Thyroid gland (tissue), 4 donors: Measurements from ENCODE around the gene ADSS1. TPM values are rescaled to one million over a fixed set of nuclear protein-coding genes. Genes with fewer than 3 reads are reported as not detected.
A peak's percentile ranks its signal among the peaks of the same experiment; 100 is the strongest.

Source experiments
- DNase-seq, 2 donors: peaks; one replicate each; pipeline ENCODE4 v3.0.0-alpha.2; 2019
- H3K27ac ChIP-seq, 3 donors: fragments of 200-600 bp; sonication (generic); 1 replicate in 2 of 3; 2 replicates in 1 of 3; pipeline ENCODE4 v1.5.1; 2016 to 2019; ENCODE audit warnings: mild to moderate bottlenecking in 1 of 3, moderate library complexity in 1 of 3
- H3K27me3 ChIP-seq: fragments of 200-600 bp; sonication (generic); one replicate; pipeline ENCODE4 v1.5.1; 2019
- H3K36me3 ChIP-seq, 2 donors: fragments of 200-600 bp; sonication (generic); one replicate each; pipeline ENCODE4 v1.5.1; 2016 to 2019
- H3K4me1 ChIP-seq, 2 donors: fragments of 200-600 bp; sonication (generic); one replicate each; pipeline ENCODE4 v1.5.1; 2017 to 2019
- H3K4me3 ChIP-seq, 3 donors: fragments of 200-600 bp; sonication (generic); replicated peaks in 1 of 3; 1 replicate in 2 of 3; 2 replicates in 1 of 3; pipeline ENCODE4 v1.5.1; 2016; ENCODE audit warnings: mild to moderate bottlenecking in 1 of 3
- H3K9me3 ChIP-seq: fragments of 200-600 bp; sonication (generic); one replicate; pipeline ENCODE4 v1.5.1; 2017
- CTCF ChIP-seq, 6 experiments: fragments of 200-600 bp in 3 of 6; fragments of 450-650 bp in 3 of 6; sonication (generic) in 3 of 6; IDR thresholded peaks; one replicate each; pipeline ENCODE4 v1.5.1; 2016 to 2019; ENCODE audit warnings: antibody characterized with exemption in 6 of 6, mild to moderate bottlenecking in 2 of 6, inconsistent platforms in 1 of 6, moderate library complexity in 1 of 6
- POLR2A ChIP-seq, 2 donors: fragments of 450-650 bp; IDR thresholded peaks; one replicate each; pipeline ENCODE4 v1.6.1; 2017; ENCODE audit warnings: antibody characterized with exemption in 2 of 2, mild to moderate bottlenecking in 2 of 2, moderate library complexity in 1 of 2
- WGBS, 2 donors: methylation state at CpG; one replicate each; pipeline ENCODE4 v1.1.5; 2017; 5-methylcytosine and 5-hydroxymethylcytosine counted together
- intact Hi-C: fragments of 100-400 bp; cut with DNase I; formaldehyde crosslinking; loops from one replicate; pipeline ENCODE4 v1.15.1; 2023
- total RNA-seq, 4 donors: library from RNA; depleted of rRNA; stranded (reverse); fragments of >200 nt; gene quantifications; one replicate each; pipeline ENCODE4 v1.2.3, GENCODE V29; 2016

ADSS1 gene
- total RNA-seq, 4 donors from 2014 or later, result 13.6 to 26.2 (median 18.9) TPM

GRCh38 chr14:104677512-104678332 is 46.3 kb upstream of the ADSS1 start:
- intact Hi-C loops, result no loop called here
- WGBS, 2 donors, result 0 to 1% methylated on average over 29 to 42 of the region's 43 CpGs

GRCh38 chr14:104678346-104678745 is 45.7 kb upstream of the ADSS1 start:
- no peaks in the 10 kb centered on the region for H3K27me3 ChIP-seq
- TF ChIP-seq CTCF (IDR thresholded peaks at IDR 0.05), result no peak
- WGBS, 2 donors, result 25 to 60% methylated on average over 1 to 13 of the region's 13 CpGs
- H3K27ac ChIP-seq, result peak overlapping the region; percentile 76 to 81 (median 81)
- peak in 1 of 2 donors; percentile 32 for DNase-seq
- no peaks in the 10 kb centered on the region for H3K9me3 ChIP-seq
- intact Hi-C loops, result no loop called here
- H3K4me1 ChIP-seq, result peaks cover 32 to 45% of the 10 kb centered on the region in 2 donors
- peak overlapping the region in 2 of 3 donors; percentile 38 to 43 for H3K4me3 ChIP-seq
- no peaks in the 10 kb centered on the region for H3K36me3 ChIP-seq

More at GRCh38 chr14:104677512-104678332, 46.3 kb upstream of the ADSS1 start:
- peaks cover 32 to 45% of the 10 kb centered on the region in 2 donors for H3K4me1 ChIP-seq
- H3K27ac ChIP-seq, result peak overlapping the region; percentile 76 to 81 (median 81)
- DNase-seq, result peak; percentile 78 to 84
- peak overlapping the region in 2 of 3 donors; percentile 38 to 43 for H3K4me3 ChIP-seq
- H3K36me3 ChIP-seq, result no peaks in the 10 kb centered on the region
- no peaks in the 10 kb centered on the region for H3K9me3 ChIP-seq
- TF ChIP-seq POLR2A (IDR thresholded peaks at IDR 0.05) (peak in 1 of 2 donors; percentile 79), CTCF (IDR thresholded peaks at IDR 0.05) (no peak)
- no peaks in the 10 kb centered on the region for H3K27me3 ChIP-seq

DNA sequence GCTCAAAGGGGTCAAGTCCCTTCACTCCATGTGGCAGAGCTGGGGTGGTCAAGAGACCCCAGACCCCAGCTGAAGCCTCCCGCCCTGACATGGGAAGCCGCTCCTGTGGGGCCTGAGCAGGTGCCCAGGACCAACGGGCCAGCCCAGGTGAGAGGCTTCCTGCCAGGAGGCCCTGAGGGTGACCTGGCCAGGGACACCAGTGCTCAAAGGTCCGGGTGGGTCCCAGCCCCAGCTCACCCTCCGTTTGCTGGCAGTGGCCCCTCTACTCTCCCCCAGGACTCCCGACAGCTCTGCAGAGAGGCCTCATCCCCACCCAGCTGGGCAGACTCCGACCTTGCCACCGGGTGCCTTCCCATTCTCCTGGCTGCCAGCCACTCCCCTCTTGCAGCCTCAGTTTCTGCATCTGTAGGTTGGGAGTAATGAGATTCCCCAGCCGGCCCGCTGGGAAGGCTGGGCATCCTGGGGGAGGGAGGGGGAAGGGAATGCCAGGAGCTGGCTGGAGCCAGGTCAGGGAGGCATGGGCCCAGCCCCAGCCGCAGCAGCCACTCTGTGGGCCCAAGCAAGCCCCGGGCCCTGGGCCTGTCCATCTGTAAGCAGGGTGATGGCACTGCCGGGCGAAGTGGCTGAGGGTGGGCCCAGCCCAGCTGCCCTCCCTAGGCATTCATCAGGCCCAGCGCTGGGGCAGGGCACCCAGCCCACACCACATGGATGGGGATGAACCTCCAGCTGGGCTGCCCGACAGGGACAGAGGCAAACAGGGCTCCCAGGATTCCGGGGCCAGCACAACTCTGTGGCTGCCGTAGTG is 44.9 kb upstream of the ADSS1 start:
- H3K9me3 ChIP-seq, result no peaks in the 10 kb centered on the region
- no peak for DNase-seq
- H3K27ac ChIP-seq, result peak overlapping the region in 1 of 3 donors; percentile 81
- no peaks in the 10 kb centered on the region for H3K27me3 ChIP-seq
- H3K36me3 ChIP-seq, result no peaks in the 10 kb centered on the region
- WGBS, 2 donors, result 85 to 100% methylated on average over 5 to 10 of the region's 18 CpGs
- no peak for TF ChIP-seq POLR2A (IDR thresholded peaks at IDR 0.05)
- no peak for TF ChIP-seq CTCF (IDR thresholded peaks at IDR 0.05)
- H3K4me3 ChIP-seq, result no peak overlapping the region
- intact Hi-C loops, result no loop called here
- peaks cover 32 to 45% of the 10 kb centered on the region in 2 donors for H3K4me1 ChIP-seq

- no peaks in the 10 kb centered on the region for H3K27me3 ChIP-seq
- H3K27ac ChIP-seq, result peak overlapping the region in 2 of 3 donors; percentile 34 to 60
- no peaks in the 10 kb centered on the region for H3K36me3 ChIP-seq
- TF ChIP-seq POLR2A (IDR thresholded peaks at IDR 0.05), result no peak
- no peak for TF ChIP-seq CTCF (IDR thresholded peaks at IDR 0.05)
- H3K9me3 ChIP-seq, result no peaks in the 10 kb centered on the region
- peaks cover 32 to 45% of the 10 kb centered on the region in 2 donors for H3K4me1 ChIP-seq
- DNase-seq, result peak in 1 of 2 donors; percentile 34
- 77 to 80% methylated on average over 6 to 15 of the region's 21 CpGs for WGBS, 2 donors
- H3K4me3 ChIP-seq, result no peak overlapping the region
- intact Hi-C loops, result no loop called here
Observed at GRCh38 chr14:104680056-104680805, 43.8 kb upstream of the ADSS1 start.
